IMR-90 (cell line): ENCODE measurements around the gene TCEAL4. TPM values are rescaled to one million over a fixed set of nuclear protein-coding genes. Genes with fewer than 3 reads are reported as not detected.

Source experiments
- ATAC-seq: fragments of 200-7000 bp; cut with Tn5 transposase; 2 replicates; pipeline ENCODE4 v1.9.1; 2020; ENCODE audit warnings: low read depth, mild to moderate bottlenecking, moderate library complexity
- BruUV-seq: library from RNA; stranded (reverse); fragments of 400-500 nt; replicated peaks from 2 replicates; lab custom pipeline; 2021; lab: Mats Ljungman, UMichigan
- CTCF ChIA-PET: fragments of 300-600 bp; formaldehyde crosslinking; extraction: SDS; loops from one replicate; lab custom pipeline; 2021; ENCODE audit warnings: antibody characterized with exemption; lab: Yijun Ruan, JAX
- POLR2A ChIA-PET: fragments of 300-600 bp; sonication (Branson Sonifier 250); formaldehyde crosslinking; loops from one replicate; lab custom pipeline; 2022; ENCODE audit warnings: antibody characterized with exemption; ENCODE audit not compliant: unreplicated experiment; lab: Charles Lee
- DNase-seq: peaks from one replicate; pipeline ENCODE4 v3.0.0; 2013
- H2AFZ ChIP-seq: replicated peaks from 2 replicates; pipeline ENCODE3; 2013; ENCODE audit warnings: low read length, mild to moderate bottlenecking; ENCODE audit not compliant: poor library complexity
- H2AK5ac ChIP-seq: 2 replicates; pipeline ENCODE4 v1.6.1; 2013; ENCODE audit warnings: low read depth, low read length, inconsistent platforms
- H2AK9ac ChIP-seq: replicated peaks from 2 replicates; pipeline ENCODE3; 2013; ENCODE audit warnings: mild to moderate bottlenecking, low read depth, low read length, moderate library complexity; ENCODE audit not compliant: poor library complexity
- H2BK120ac ChIP-seq: 2 replicates; pipeline ENCODE4 v1.6.1; 2013; ENCODE audit warnings: low read depth, low read length, inconsistent platforms
- H2BK15ac ChIP-seq: 3 replicates; pipeline ENCODE4 v1.6.1; 2013; ENCODE audit warnings: low read depth, low read length, inconsistent platforms
- H2BK20ac ChIP-seq: 2 replicates; pipeline ENCODE4 v1.6.1; 2013; ENCODE audit warnings: low read depth, mild to moderate bottlenecking, inconsistent platforms, low read length, moderate library complexity
- H2BK5ac ChIP-seq: 2 replicates; pipeline ENCODE4 v1.6.1; 2013; ENCODE audit warnings: mild to moderate bottlenecking, low read depth, low read length, inconsistent platforms; ENCODE audit not compliant: poor library complexity, severe bottlenecking
- H3K14ac ChIP-seq: replicated peaks from 2 replicates; pipeline ENCODE4 v1.6.1; 2013; ENCODE audit warnings: low read depth, low read length, inconsistent platforms
- H3K18ac ChIP-seq: 2 replicates; pipeline ENCODE4 v1.6.1; 2013; ENCODE audit warnings: low read depth, low read length, control low read depth
- H3K23ac ChIP-seq: 2 replicates; pipeline ENCODE4 v1.6.1; 2013; ENCODE audit warnings: low read depth, low read length, inconsistent platforms
- H3K27ac ChIP-seq: 2 replicates; pipeline ENCODE4 v1.5.1; 2013; ENCODE audit warnings: mild to moderate bottlenecking, control low read depth, low read length; ENCODE audit not compliant: insufficient read depth
- H3K27me3 ChIP-seq: 2 replicates; pipeline ENCODE4 v1.6.1; 2013; ENCODE audit warnings: low read length; ENCODE audit not compliant: control insufficient read depth, insufficient read depth
- H3K36me3 ChIP-seq: 2 replicates; pipeline ENCODE4 v1.6.1; 2013; ENCODE audit warnings: low read length, mixed read lengths; ENCODE audit not compliant: control insufficient read depth, insufficient read depth
- H3K4ac ChIP-seq: 2 replicates; pipeline ENCODE4 v1.6.1; 2013; ENCODE audit warnings: low read depth, low read length, inconsistent platforms
- H3K4me1 ChIP-seq: 2 replicates; pipeline ENCODE4 v1.6.1; 2013; ENCODE audit warnings: low read length, mixed read lengths; ENCODE audit not compliant: control insufficient read depth, insufficient read depth
- H3K4me2 ChIP-seq: 2 replicates; pipeline ENCODE4 v1.6.1; 2013; ENCODE audit warnings: low read depth, mild to moderate bottlenecking, control low read depth, low read length, moderate library complexity
- H3K4me3 ChIP-seq: 2 replicates; pipeline ENCODE4 v1.5.1; 2013; ENCODE audit warnings: low read depth, mild to moderate bottlenecking, control low read depth, low read length, moderate library complexity; ENCODE audit not compliant: insufficient read depth
- H3K56ac ChIP-seq: 2 replicates; pipeline ENCODE4 v1.6.1; 2013; ENCODE audit warnings: low read length, inconsistent platforms; ENCODE audit not compliant: insufficient read depth; ENCODE audit errors: extremely low read depth
- H3K79me1 ChIP-seq, 2 experiments: 2 replicates each; pipeline ENCODE4 v1.6.1; 2013; ENCODE audit warnings: low read length in 2 of 2, inconsistent platforms in 1 of 2, low read depth in 1 of 2
- H3K9ac ChIP-seq: 2 replicates; pipeline ENCODE4 v1.6.1; 2013; ENCODE audit warnings: low read depth, low read length, control low read depth
- H3K9me1 ChIP-seq: 2 replicates; pipeline ENCODE4 v1.6.1; 2013; ENCODE audit warnings: low read length, inconsistent platforms; ENCODE audit not compliant: insufficient read depth
- H3K9me3 ChIP-seq: 2 replicates; pipeline ENCODE4 v1.6.1; 2013; ENCODE audit warnings: low read length; ENCODE audit not compliant: control insufficient read depth, insufficient read depth
- H4K20me1 ChIP-seq: 2 replicates; pipeline ENCODE4 v1.6.1; 2013; ENCODE audit warnings: low read length, inconsistent platforms; ENCODE audit not compliant: insufficient read depth
- H4K5ac ChIP-seq: 2 replicates; pipeline ENCODE4 v1.6.1; 2013; ENCODE audit warnings: mild to moderate bottlenecking, low read depth, low read length, control low read depth
- H4K8ac ChIP-seq, 2 experiments: 2 replicates each; pipeline ENCODE4 v1.6.1; 2013; ENCODE audit warnings: low read depth in 2 of 2, low read length in 2 of 2, control low read depth in 1 of 2, inconsistent platforms in 1 of 2
- H4K91ac ChIP-seq: 2 replicates; pipeline ENCODE4 v1.6.1; 2013; ENCODE audit warnings: low read depth, low read length, inconsistent platforms; ENCODE audit not compliant: insufficient read depth
- BHLHE40 ChIP-seq: fragments of 150-350 bp; IDR thresholded peaks from 2 replicates; pipeline ENCODE4 v1.6.1; 2016; ENCODE audit warnings: mild to moderate bottlenecking, low read depth, low read length
- CHD1 ChIP-seq: IDR thresholded peaks from 2 replicates; pipeline ENCODE4 v1.6.1; 2012; ENCODE audit warnings: low read depth, low read length, improper control_type of control experiment
- MAZ ChIP-seq: IDR thresholded peaks from 2 replicates; pipeline ENCODE4 v1.6.1; 2012; ENCODE audit warnings: low read depth, mild to moderate bottlenecking, low read length, improper control_type of control experiment, moderate library complexity, borderline replicate concordance
- MXI1 ChIP-seq: IDR thresholded peaks from 2 replicates; pipeline ENCODE4 v1.6.1; 2012; ENCODE audit warnings: low read depth, mild to moderate bottlenecking, low read length, moderate library complexity, borderline replicate concordance
- NFE2L2 ChIP-seq: fragments of 150-350 bp; IDR thresholded peaks from 2 replicates; pipeline ENCODE4 v1.6.1; 2016; ENCODE audit warnings: low read depth, mild to moderate bottlenecking, low read length
- RAD21 ChIP-seq: IDR thresholded peaks from 2 replicates; pipeline ENCODE4 v1.6.1; 2012; ENCODE audit warnings: low read length, improper control_type of control experiment
- RCOR1 ChIP-seq: IDR thresholded peaks from 2 replicates; pipeline ENCODE4 v1.6.1; 2012; ENCODE audit warnings: mild to moderate bottlenecking, low read length, improper control_type of control experiment; ENCODE audit not compliant: insufficient replicate concordance
- RFX5 ChIP-seq: IDR thresholded peaks from 2 replicates; pipeline ENCODE4 v1.8.0; 2012; ENCODE audit warnings: low read depth, mild to moderate bottlenecking, low read length, moderate library complexity
- SMC3 ChIP-seq: fragments of 150-350 bp; IDR thresholded peaks from 2 replicates; pipeline ENCODE4 v1.6.1; 2016; ENCODE audit warnings: low read depth, mild to moderate bottlenecking, antibody characterized with exemption, low read length, moderate library complexity
- WGBS, 2 experiments: methylation state at CpG; one replicate each; pipeline versions ENCODE4 v1.1.5 to v1.1.7; 2013; ENCODE audit warnings: missing lambda C conversion rate in 2 of 2; ENCODE audit not compliant: insufficient read length in 1 of 2; ENCODE audit errors: extremely low coverage in 2 of 2; 5-methylcytosine and 5-hydroxymethylcytosine counted together
- dilution Hi-C: fragments of 300-500 bp; cut with HindIII; formaldehyde crosslinking; loops from one replicate; pipeline ENCODE4 v1.14.3; 2018; ENCODE audit warnings: low sequenced_read_pairs; ENCODE audit not compliant: unreplicated experiment
- in situ Hi-C: fragments of 300-500 bp; cut with MboI; formaldehyde crosslinking; loops from 3 replicates; pipeline ENCODE4 v1.14.3; 2019; ENCODE audit warnings: low sequenced_read_pairs, inconsistent platforms, mixed read lengths
- intact Hi-C: fragments of 100-400 bp; cut with micrococcal nuclease; formaldehyde crosslinking; loops from 2 replicates; pipeline ENCODE4 v1.10.0; 2022
- polyA plus RNA-seq, 3 experiments: library from polyadenylated mRNA; depleted of rRNA; stranded (reverse); fragments of >200 nt; gene quantifications; 2 replicates each; pipeline ENCODE4 v1.2.3, GENCODE V29; 2012; ENCODE audit warnings: low replicate concordance in 1 of 3
- total RNA-seq: library from RNA; depleted of rRNA; stranded (reverse); fragments of >200 nt; gene quantifications from 2 replicates; pipeline ENCODE4 v1.2.3, GENCODE V29; 2012
- TF ChIP-seq, protein P1 (sequence below): fragments of 150-350 bp; IDR thresholded peaks from 2 replicates; pipeline ENCODE4 v1.6.1; 2017; ENCODE audit warnings: mild to moderate bottlenecking, antibody characterized with exemption, low read length, low read depth
- TF ChIP-seq, protein P2 (sequence below): fragments of 150-350 bp; IDR thresholded peaks from 2 replicates; pipeline ENCODE4 v1.6.1; 2016; ENCODE audit warnings: low read depth, mild to moderate bottlenecking, low read length, moderate library complexity, borderline replicate concordance
- TF ChIP-seq, protein P3 (sequence below): conservative IDR thresholded peaks from 2 replicates; pipeline ENCODE4 v1.5.1; 2012; ENCODE audit warnings: mild to moderate bottlenecking, low read depth, low read length, improper control_type of control experiment

The TCEAL4 gene
- total and polyA plus RNA-seq, 2 of the 4 experiments (the other 2 are of a cell fraction), result 11.1 to 31.9 TPM

- H3K14ac ChIP-seq, result peak overlapping the region; percentile 86
- no peaks in the 10 kb centered on the region for H4K20me1 ChIP-seq
- intact Hi-C loops (loop anchor here (2.0 to 10.0 kb wide), 4 partner anchors 48 to 92 kb away; partner anchors contain the start of gene MORF4L2), in situ Hi-C loops (no loop called here), dilution Hi-C loops (no loop called here)
- H3K4me3 ChIP-seq, result peak overlapping the region; percentile 81
- TF ChIP-seq NFE2L2 (no peak), BHLHE40 (no peak), CHD1 (no peak), RAD21 (peak; percentile 34; the same call in 1 of the 2 replicates), SMC3 (peak; percentile 36), RCOR1 (no peak), MAZ (peak; percentile 30; the same call in 1 of the 2 replicates), MXI1 (peak; percentile 74; the same call in 1 of the 2 replicates), RFX5 (no peak)
- TF ChIP-seq, protein P1, sequence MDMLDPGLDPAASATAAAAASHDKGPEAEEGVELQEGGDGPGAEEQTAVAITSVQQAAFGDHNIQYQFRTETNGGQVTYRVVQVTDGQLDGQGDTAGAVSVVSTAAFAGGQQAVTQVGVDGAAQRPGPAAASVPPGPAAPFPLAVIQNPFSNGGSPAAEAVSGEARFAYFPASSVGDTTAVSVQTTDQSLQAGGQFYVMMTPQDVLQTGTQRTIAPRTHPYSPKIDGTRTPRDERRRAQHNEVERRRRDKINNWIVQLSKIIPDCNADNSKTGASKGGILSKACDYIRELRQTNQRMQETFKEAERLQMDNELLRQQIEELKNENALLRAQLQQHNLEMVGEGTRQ, result no peak
- TF ChIP-seq, protein P2, sequence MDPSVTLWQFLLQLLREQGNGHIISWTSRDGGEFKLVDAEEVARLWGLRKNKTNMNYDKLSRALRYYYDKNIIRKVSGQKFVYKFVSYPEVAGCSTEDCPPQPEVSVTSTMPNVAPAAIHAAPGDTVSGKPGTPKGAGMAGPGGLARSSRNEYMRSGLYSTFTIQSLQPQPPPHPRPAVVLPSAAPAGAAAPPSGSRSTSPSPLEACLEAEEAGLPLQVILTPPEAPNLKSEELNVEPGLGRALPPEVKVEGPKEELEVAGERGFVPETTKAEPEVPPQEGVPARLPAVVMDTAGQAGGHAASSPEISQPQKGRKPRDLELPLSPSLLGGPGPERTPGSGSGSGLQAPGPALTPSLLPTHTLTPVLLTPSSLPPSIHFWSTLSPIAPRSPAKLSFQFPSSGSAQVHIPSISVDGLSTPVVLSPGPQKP, result no peak
- TF ChIP-seq, protein P3, sequence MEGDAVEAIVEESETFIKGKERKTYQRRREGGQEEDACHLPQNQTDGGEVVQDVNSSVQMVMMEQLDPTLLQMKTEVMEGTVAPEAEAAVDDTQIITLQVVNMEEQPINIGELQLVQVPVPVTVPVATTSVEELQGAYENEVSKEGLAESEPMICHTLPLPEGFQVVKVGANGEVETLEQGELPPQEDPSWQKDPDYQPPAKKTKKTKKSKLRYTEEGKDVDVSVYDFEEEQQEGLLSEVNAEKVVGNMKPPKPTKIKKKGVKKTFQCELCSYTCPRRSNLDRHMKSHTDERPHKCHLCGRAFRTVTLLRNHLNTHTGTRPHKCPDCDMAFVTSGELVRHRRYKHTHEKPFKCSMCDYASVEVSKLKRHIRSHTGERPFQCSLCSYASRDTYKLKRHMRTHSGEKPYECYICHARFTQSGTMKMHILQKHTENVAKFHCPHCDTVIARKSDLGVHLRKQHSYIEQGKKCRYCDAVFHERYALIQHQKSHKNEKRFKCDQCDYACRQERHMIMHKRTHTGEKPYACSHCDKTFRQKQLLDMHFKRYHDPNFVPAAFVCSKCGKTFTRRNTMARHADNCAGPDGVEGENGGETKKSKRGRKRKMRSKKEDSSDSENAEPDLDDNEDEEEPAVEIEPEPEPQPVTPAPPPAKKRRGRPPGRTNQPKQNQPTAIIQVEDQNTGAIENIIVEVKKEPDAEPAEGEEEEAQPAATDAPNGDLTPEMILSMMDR, result peak; percentile 62
- H3K27me3 ChIP-seq, result no peaks in the 10 kb centered on the region
- ChIA-PET POLR2A (interaction anchor here (0.6 to 0.8 kb wide), 2 partner anchors 42 to 124 kb away, joined by 3 to 9 read pairs; no protein-coding TSS in a partner anchor), CTCF (interaction anchor here (0.7 to 1.5 kb wide), 6 partner anchors 9 to 41 kb away, joined by 3 to 6 read pairs (median 5); no protein-coding TSS in a partner anchor)
- peak overlapping the region; percentile 86 for H4K91ac ChIP-seq
- H2AK5ac ChIP-seq, result peak overlapping the region; percentile 86; the same call in 1 of the 2 replicates
- H3K56ac ChIP-seq, result peak overlapping the region; percentile 84
- peak overlapping the region; percentile 60 for H4K5ac ChIP-seq
- H2AK9ac ChIP-seq, result peak overlapping the region; percentile 77
- H3K9me3 ChIP-seq, result no peaks in the 10 kb centered on the region
- H2BK20ac ChIP-seq, result no peak overlapping the region
- whole genome bisulfite sequencing, 2 experiments, result 16% methylated on average over 8 of the region's 49 CpGs; no CpG with 5 or more reads in 1 of the 2 experiments
- H2BK120ac ChIP-seq, result peak overlapping the region; percentile 68
- DNase-seq (peak; percentile 67), ATAC-seq (peak; percentile 87)
- peak overlapping the region; percentile 89 for H3K9ac ChIP-seq
- peaks cover 3% of the 10 kb centered on the region; the same call in 1 of the 2 replicates for H3K9me1 ChIP-seq
- peak overlapping the region; percentile 85; the same call in 1 of the 2 replicates for H3K23ac ChIP-seq
- peak overlapping the region; percentile 86 to 91 for H4K8ac ChIP-seq
- H3K4me2 ChIP-seq, result peak overlapping the region; percentile 84
- H3K27ac ChIP-seq, result peak overlapping the region; percentile 98
- H3K4me1 ChIP-seq, result no peaks in the 10 kb centered on the region
- peak overlapping the region; percentile 79 for H3K18ac ChIP-seq
- H3K36me3 ChIP-seq, result no peaks in the 10 kb centered on the region
- H3K79me1 ChIP-seq, result peaks cover 0 to 9% of the 10 kb centered on the region in 2 experiments; a peak in 1 of 4 replicates
- H2BK5ac ChIP-seq, result peak overlapping the region; percentile 92
- peak overlapping the region; percentile 92 for H2AFZ ChIP-seq
- no TSS peak for BruUV-seq
- H3K4ac ChIP-seq, result peak overlapping the region; percentile 89
- no peak overlapping the region for H2BK15ac ChIP-seq
Measured at GRCh38 chrX:103629318-103630170, 44.2 kb downstream of the TCEAL4 start.
